A673 (cell line): ENCODE data around the gene CROCC2. TPM values are rescaled to one million over a fixed set of nuclear protein-coding genes. Genes with fewer than 3 reads are reported as not detected.

ENCODE experiments used
- BruUV-seq: library from RNA; stranded (reverse); fragments of 400-500 nt; replicated peaks from 2 replicates; lab custom pipeline; 2021; lab: Mats Ljungman, UMichigan
- CTCF ChIA-PET: fragments of 300-600 bp; sonication (Branson Sonifier 250); formaldehyde crosslinking; loops from one replicate; lab custom pipeline; 2022; ENCODE audit warnings: antibody characterized with exemption; lab: Charles Lee
- POLR2A ChIA-PET: fragments of 300-600 bp; sonication (Branson Sonifier 250); formaldehyde crosslinking; loops from one replicate; lab custom pipeline; 2022; ENCODE audit warnings: antibody characterized with exemption; ENCODE audit not compliant: low non-redundant PET; lab: Charles Lee
- DNase-seq: peaks from one replicate; pipeline ENCODE4 v3.0.0-alpha.2; 2015; ENCODE audit warnings: low spot score
- H3K27ac ChIP-seq: fragments of 200-600 bp; sonication (generic); 2 replicates; pipeline ENCODE4 v1.5.1; 2016; ENCODE audit warnings: mixed run types, low read depth, mild to moderate bottlenecking, mixed read lengths, antibody characterized with exemption, low read length; ENCODE audit not compliant: poor library complexity, severe bottlenecking
- H3K27me3 ChIP-seq: fragments of 200-600 bp; sonication (generic); replicated peaks from 2 replicates; pipeline ENCODE4 v1.6.1; 2017; ENCODE audit warnings: mixed run types, low read depth, mild to moderate bottlenecking, mixed read lengths, antibody characterized with exemption, low read length; ENCODE audit not compliant: insufficient read depth, poor library complexity
- H3K36me3 ChIP-seq: fragments of 200-600 bp; sonication (generic); 2 replicates; pipeline ENCODE4 v1.6.1; 2016; ENCODE audit warnings: mixed run types, mild to moderate bottlenecking, mixed read lengths, antibody characterized with exemption, low read length; ENCODE audit not compliant: insufficient read depth, poor library complexity, severe bottlenecking
- H3K4me1 ChIP-seq: fragments of 200-600 bp; sonication (generic); 2 replicates; pipeline ENCODE4 v1.6.1; 2017; ENCODE audit warnings: mixed run types, mild to moderate bottlenecking, mixed read lengths, antibody characterized with exemption, low read length; ENCODE audit not compliant: insufficient read depth, poor library complexity, severe bottlenecking
- H3K4me3 ChIP-seq: fragments of 200-600 bp; sonication (generic); 2 replicates; pipeline ENCODE4 v1.5.1; 2016; ENCODE audit warnings: low read depth, mixed run types, mild to moderate bottlenecking, mixed read lengths, low read length; ENCODE audit not compliant: poor library complexity, severe bottlenecking
- H3K9me3 ChIP-seq: fragments of 200-600 bp; sonication (generic); 2 replicates; pipeline ENCODE4 v1.6.1; 2016; ENCODE audit warnings: mixed run types, low read depth, mild to moderate bottlenecking, mixed read lengths, antibody characterized with exemption, low read length; ENCODE audit not compliant: poor library complexity, severe bottlenecking
- EZH2 ChIP-seq: fragments of 200-600 bp; sonication (generic); IDR thresholded peaks from 2 replicates; pipeline ENCODE4 v1.6.1; 2017; ENCODE audit warnings: borderline replicate concordance, low read depth, mild to moderate bottlenecking, mixed read lengths, antibody characterized with exemption, low read length; ENCODE audit not compliant: poor library complexity, severe bottlenecking
- intact Hi-C: fragments of 100-400 bp; cut with micrococcal nuclease; formaldehyde crosslinking; loops from one replicate; pipeline ENCODE4 v1.10.0; 2022; ENCODE audit not compliant: unreplicated experiment
- total RNA-seq: library from RNA; stranded (reverse); gene quantifications from 2 replicates; pipeline ENCODE4 v1.2.3, GENCODE V29; 2021
- TF ChIP-seq, protein P1 (sequence below): fragments of 300-800, 200-600 bp; sonication (generic); conservative IDR thresholded peaks from 2 replicates; pipeline ENCODE4 v1.5.1; 2017; ENCODE audit warnings: low read depth, mild to moderate bottlenecking, antibody characterized with exemption, low read length, moderate library complexity, mixed read lengths

The CROCC2 gene
- total RNA-seq, 1 experiment from 2014 or later = not detected

DNA sequence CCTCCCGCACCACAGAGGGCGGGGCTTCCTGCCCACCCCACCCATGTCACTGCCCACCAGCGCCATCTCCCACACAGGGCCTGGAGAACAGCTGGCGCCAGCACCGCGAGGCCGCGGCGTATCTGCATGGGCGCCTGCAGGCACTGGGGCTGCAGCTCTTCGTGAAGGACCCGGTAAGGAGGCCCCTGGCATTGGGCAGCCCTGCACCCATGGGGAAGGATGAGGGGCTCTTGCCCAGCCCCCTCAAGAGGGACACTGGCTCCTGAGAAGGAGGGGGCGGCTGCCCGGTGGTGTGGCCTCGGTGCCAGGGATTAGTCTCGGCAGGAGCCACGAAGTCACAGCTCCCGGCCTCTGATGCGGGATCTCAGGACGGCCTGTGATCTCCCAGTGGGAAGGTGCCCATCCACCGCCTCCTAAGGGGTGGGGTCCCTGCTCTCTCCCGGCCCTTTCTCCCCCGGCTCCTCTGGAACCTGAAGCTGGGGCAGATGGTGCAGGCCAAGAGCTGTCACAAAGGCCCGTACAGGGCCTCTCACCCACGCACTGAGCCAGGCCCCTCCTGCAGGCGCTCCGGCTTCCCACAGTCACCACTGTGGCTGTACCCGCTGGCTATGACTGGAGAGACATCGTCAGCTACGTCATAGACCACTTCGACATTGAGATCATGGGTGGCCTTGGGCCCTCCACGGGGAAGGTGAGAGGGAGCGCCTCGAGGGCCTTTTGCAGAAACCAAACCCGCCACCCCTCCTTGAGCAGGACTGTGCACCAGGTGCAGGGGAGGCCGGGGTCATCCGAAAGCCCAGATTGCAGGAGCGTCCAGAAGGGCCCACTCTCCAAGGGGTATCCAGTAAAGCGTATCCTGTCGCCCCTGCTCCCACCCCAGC is 28.4 kb upstream of the CROCC2 start:
- no TSS peak for BruUV-seq
- POLR2A ChIA-PET = no interaction called here
- no peaks in the 10 kb centered on the region for H3K27me3 ChIP-seq
- no peak for TF ChIP-seq EZH2
- TF ChIP-seq, protein P1, sequence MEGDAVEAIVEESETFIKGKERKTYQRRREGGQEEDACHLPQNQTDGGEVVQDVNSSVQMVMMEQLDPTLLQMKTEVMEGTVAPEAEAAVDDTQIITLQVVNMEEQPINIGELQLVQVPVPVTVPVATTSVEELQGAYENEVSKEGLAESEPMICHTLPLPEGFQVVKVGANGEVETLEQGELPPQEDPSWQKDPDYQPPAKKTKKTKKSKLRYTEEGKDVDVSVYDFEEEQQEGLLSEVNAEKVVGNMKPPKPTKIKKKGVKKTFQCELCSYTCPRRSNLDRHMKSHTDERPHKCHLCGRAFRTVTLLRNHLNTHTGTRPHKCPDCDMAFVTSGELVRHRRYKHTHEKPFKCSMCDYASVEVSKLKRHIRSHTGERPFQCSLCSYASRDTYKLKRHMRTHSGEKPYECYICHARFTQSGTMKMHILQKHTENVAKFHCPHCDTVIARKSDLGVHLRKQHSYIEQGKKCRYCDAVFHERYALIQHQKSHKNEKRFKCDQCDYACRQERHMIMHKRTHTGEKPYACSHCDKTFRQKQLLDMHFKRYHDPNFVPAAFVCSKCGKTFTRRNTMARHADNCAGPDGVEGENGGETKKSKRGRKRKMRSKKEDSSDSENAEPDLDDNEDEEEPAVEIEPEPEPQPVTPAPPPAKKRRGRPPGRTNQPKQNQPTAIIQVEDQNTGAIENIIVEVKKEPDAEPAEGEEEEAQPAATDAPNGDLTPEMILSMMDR = no peak
- H3K9me3 ChIP-seq = no peaks in the 10 kb centered on the region
- no peaks in the 10 kb centered on the region for H3K36me3 ChIP-seq
- H3K4me1 ChIP-seq = no peaks in the 10 kb centered on the region
- H3K4me3 ChIP-seq = no peak overlapping the region
- intact Hi-C loops = no loop called here
- CTCF ChIA-PET = no interaction called here
- no peak overlapping the region for H3K27ac ChIP-seq
- DNase-seq = no peak

DNA sequence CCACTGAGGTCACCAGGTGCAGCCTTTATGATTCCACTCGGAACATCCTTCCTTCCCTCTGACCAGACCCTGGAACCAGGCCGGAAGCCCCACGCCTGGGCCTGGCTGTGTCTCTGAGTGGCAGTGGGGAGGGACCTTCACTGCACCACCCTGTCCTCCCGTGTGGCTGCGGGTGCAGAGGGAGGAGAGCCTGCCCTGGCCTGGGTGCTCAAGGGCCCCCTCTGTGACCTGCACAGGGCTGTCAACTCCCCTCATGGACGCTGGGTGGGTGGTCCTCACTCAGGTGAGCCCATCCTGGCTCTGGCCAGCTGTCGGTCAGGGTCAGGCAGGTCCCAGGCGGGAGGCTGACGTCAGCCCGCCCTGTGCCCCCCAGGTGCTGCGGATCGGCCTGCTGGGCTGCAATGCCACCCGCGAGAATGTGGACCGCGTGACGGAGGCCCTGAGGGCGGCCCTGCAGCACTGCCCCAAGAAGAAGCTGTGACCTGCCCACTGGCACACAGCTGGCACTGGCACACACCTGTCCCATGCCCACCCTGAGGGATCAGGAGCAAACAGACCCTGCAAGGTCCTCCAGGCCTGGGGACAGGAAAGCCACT is 27.7 kb upstream of the CROCC2 start:
- Histone ChIP-seq H3K4me3 (no peak overlapping the region), H3K27ac (no peak overlapping the region), H3K4me1 (no peaks in the 10 kb centered on the region), H3K9me3 (no peaks in the 10 kb centered on the region), H3K36me3 (no peaks in the 10 kb centered on the region), H3K27me3 (no peaks in the 10 kb centered on the region)
- intact Hi-C loops = no loop called here
- BruUV-seq = no TSS peak
- no peak for DNase-seq
- ChIA-PET POLR2A (no interaction called here), CTCF (no interaction called here)
- no peak for TF ChIP-seq EZH2
- TF ChIP-seq, protein P1 = no peak

DNA sequence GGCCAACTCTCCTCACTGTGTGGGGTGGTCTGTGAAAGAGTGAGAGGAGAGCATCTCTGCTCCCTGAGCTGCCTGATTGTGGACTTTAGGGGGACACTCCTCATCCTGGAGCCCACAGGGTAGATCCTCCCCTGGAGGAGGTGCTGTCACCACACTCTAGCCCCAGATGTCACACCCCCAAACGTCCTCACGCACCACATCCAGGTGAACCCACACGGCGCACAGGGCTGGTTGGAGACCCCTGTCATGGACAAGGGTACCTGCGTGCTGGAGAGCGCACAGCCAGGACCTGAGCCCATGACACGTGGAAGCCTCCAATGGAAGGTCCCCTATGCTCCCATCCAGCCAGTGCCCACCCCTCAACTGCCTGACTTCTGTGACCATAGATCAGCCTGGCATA is 27.0 kb upstream of the CROCC2 start:
- ChIA-PET POLR2A (no interaction called here), CTCF (no interaction called here)
- H3K9me3 ChIP-seq = no peaks in the 10 kb centered on the region
- no peak for DNase-seq
- intact Hi-C loops = no loop called here
- H3K4me1 ChIP-seq = no peaks in the 10 kb centered on the region
- H3K27me3 ChIP-seq = no peaks in the 10 kb centered on the region
- BruUV-seq = no TSS peak
- H3K4me3 ChIP-seq = no peak overlapping the region
- TF ChIP-seq EZH2 = no peak
- TF ChIP-seq, protein P1 = no peak
- H3K27ac ChIP-seq = no peak overlapping the region
- H3K36me3 ChIP-seq = no peaks in the 10 kb centered on the region
